ENCODE results near the gene ALDH4A1.

The ALDH4A1 gene

DNA sequence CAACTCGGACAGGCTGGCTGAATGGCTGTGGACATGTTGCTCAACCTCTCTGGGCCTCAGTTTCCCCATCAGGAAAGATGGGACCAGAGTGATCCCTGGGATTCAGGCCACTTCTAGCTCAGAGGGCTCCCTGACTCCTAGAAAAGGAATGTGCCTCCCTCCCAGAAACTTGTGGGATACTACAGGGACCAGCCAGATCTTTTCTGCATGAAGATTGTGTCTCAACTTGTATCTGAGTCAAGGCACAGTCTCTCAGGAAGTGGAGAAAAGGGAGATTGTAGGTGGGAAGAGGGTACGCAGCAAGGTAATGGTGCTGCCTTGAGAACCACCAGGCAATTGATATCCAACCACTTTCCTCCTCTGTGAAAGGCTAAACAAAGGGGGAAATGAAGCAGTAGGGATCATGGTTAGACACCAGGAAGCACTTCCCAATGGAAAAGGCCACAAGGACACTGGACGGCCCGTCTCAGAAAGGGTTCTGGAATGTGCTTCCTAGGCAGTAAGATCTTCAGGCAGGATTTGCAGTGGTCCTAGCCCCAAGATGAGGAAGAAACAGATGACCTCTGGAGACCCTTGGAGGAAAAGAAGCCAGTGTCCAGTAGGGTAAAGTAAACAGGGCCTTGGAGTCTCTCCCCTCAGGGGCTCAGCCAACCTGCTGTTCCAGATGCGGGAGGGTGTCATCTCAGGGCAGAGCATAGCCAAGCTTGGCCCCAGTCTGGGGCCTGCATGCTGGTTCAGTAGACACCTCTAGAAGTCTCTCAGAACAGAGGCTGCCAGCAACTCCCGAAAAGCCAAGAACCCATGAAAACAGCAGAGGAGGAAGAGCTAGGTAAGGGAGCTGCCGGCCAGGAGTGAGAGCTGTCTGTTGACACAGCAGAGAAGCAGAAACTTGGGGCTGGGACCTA, 37.3 kb upstream of the ALDH4A1 start:
- DNase-seq (ENCODE audit: low spot score), result no peak

DNA sequence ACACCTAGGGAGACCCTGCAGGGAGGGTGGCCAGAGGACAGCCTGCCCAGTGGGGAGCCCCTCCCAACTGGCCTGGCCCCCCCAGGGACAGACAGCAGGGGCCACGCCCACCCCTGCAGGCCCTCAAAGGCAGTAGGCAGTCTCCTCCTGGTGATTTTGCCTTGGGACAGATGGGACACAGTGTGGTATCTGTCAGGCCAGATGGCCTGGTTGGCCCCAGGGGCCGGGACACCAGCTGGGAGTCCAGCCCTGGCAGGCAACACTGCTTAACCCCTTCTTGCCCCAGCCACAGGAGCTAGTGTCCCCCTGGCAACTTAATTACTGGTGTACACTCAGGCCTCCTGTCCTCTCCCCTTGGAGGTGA, 36.3 kb upstream of the ALDH4A1 start:
- DNase-seq (ENCODE audit: low spot score), result peak; percentile 66

DNA sequence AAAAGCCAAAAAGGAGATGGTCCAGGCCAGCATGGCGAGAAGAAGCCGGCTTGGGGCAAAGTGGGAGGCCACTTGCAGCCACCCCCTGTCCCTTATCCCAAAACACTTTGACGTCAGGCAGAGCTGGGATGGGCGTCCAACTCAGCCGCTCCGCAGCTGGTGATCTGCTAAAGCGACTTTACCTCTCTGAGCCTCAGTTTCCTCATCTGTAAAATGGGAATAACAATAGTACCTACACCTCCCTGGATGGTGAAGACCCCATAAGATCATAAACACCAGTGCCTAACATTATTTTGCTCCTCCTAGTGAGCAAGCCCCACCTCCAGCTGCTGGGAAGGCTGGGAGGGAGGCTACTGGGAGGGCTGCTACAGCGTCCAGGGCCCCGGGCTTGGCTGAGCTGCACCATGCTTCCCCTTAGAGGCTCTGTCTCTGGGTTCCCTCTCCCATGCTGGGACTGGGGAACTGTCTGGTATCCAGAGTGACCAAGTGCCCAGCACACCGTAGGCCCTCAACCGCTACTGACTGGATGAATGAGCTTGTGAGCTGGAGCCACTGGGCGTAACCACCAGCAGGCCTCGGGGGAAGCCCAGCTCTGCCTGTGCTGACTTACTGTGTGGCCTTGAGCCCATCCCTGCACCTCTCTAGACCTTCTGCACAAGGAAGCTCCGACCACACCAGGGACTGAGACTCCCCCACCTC, 35.8 kb upstream of the ALDH4A1 start:
- no peak for DNase-seq (ENCODE audit: low spot score)

DNA sequence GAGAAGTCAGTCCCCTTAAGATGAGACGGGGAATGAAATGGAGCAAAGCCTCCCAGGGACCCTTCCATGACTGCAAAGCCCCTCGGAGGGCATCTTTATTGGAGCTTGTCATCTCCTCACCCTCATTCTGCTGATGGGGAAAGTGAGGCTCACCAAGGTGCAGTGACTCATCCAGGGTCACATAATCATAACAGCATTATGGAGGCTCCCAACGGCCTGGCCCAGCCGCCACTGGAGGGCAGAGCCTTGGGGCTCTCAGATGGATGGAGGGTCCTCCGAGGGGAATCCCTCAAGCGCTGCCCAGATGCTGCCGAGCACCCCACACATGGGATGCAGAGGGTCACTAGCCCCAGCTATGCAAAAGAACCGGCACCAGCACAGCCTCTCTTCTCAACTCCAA, 35.2 kb upstream of the ALDH4A1 start:
- DNase-seq (ENCODE audit: low spot score), result no peak

DNA sequence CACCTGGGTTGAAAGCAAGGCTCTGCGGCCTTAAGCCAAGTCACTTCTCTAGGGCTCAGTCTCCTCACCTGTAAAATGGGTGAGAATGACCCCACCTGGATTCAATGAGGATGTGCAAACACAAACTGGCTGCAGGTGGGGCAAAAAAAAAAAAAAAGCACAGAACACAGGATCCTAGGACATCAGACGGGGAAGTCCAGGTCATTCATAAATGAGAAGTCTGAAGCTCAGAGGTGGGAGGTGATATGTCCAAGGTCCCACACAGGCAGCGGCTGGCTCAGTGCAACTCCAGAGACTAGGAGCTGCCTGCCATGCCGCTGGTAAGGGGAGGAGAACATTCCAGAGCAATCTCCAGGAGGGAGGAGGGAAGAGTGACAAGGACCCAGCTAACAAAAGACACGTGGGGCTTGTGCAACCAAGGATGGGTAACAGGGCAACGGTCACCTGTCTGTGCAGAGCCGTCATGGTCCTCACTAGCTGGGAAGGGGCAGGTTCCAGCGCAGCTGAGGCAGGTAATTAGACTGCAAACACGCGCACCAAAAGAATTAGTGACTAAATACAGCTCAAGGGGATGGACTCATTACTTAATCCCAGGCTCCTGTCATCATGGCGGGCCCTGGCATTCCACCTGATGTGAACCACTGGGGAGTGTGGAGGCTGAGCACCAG, 34.6 kb upstream of the ALDH4A1 start:
- no peak for DNase-seq (ENCODE audit: low spot score)

DNA sequence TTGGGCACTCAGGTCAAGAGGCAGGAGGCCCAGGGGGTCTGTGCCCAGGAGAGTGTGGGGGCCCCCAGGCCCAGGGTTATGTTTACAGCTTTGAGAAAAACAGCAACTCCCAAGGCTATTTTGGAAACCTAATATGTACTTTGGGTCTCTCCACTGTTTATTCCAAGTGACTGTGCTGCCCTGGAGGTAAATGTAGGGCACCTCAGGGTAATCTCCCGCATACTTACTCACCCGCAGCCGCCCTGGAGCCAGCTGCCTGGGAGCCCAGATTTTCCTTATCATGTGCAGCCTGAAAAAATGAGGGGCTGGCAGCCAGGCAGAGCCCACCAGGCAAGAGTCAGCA, 34.1 kb upstream of the ALDH4A1 start:
- no peak for DNase-seq (ENCODE audit: low spot score)

DNA sequence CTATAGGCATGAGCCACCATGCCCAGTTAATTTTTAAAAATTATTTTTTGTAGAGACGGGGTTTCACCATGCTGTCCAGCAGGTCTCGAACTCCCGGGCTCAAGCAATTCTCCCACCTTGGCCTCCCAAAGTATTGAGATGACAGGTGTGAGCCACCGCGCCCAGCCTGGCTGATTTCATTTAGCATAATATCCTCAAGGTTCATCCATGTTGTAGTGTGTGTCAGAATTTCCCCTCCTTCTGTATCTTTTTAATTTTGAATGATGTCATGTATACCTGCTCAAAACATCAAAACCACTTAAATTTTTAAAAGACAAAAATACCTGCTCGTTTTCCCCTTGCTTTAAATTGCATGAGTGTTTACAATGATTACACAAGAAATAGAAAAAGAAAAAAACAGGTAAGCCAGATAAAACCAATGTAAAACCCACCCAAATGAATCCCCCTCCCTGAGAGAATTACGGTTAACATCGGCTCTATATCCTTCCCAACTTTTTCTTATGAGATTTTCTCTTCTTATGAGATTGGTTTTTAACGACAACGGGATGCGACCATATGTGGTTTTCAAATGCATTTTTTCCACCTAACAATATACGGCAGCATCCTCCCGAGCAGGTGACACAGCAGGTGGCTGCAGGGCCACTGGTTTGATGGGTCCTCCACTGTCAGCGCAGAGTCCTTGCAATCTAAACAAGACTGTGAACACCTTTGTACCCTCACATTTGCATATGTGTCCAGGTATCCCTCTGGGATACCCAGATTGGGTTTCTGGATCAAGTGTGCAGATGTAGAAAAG, 32.0 kb upstream of the ALDH4A1 start:
- DNase-seq (ENCODE audit: low spot score), result no peak

DNA sequence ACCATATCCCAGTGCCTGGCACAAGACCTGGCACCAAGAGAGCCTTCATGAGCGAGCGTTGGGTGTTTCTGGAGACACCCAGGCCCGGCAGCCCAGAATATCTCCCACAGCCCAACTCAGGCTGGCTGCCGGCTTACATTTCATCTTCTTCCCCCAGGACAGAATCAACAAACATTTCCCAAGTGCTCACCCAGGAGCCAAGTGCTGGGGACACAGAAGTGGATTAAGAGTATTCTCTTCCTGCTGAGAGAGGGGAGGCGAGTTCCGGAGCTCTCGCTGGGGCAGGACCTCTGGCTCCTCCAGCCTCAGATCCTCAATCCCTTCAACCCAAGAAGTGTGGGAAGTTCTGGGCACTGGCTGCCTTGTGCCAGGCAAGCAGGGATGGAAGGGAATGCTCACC, 30.5 kb upstream of the ALDH4A1 start:
- no peak for DNase-seq (ENCODE audit: low spot score)

DNA sequence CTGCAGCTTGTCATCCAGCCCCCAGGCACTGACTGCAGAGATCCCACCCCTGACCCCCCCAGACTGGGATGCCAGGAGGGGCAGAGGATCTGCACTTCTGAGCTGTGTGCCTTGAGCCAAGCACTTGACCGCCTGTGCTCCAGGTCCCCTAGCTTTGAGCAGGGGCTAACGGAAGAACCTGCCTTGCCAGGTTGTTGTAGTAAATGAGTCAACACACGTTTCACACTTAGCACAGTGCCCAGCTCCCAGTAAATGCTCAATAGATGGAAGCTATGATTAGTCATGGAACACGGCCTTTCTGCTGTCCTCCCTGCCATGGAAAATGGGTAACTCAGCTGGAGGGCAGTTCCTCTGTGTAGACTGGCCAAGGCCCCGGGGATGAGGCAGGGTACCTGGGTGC, 30.0 kb upstream of the ALDH4A1 start:
- no peak for DNase-seq (ENCODE audit: low spot score)

DNA sequence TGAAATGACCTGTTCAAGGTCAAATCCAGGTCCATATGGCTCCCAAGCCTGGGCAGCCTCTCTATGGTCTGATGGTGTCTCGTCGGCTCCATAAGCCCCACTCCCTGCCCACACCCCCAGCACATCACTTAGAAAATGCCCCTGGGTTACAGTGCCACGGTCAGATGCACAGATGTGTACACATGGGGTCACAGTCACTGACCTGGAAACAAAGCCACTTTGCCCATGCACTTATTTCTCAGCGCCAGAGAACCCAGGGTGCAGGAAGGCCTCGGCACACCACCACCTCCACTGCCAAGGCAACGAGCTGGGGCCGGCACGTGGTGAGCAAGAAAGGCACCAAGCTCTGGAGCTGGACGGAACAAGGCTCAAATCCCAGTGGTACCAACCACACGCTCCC, 29.4 kb upstream of the ALDH4A1 start:
- DNase-seq (ENCODE audit: low spot score), result no peak

DNA sequence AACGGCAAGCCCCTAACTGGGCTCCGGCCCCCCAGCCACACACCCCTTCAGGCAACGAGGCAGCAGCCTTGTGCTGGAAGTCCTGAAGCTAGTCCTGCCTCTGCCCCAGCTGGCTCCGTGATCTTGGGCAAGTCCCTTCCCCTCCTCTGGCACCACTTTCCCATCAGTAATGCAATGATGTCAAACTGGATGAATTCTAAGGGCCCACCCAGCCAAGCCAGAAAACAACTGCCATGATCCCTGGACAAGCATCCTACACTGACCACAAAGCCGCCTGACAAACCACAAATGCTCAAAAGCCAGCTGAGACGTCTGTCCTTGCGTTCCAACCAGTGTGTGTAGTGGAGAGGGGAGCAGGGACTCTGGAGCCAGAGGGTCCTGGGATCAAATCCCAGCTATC, 27.3 kb upstream of the ALDH4A1 start:
- no peak for DNase-seq (ENCODE audit: low spot score)

DNA sequence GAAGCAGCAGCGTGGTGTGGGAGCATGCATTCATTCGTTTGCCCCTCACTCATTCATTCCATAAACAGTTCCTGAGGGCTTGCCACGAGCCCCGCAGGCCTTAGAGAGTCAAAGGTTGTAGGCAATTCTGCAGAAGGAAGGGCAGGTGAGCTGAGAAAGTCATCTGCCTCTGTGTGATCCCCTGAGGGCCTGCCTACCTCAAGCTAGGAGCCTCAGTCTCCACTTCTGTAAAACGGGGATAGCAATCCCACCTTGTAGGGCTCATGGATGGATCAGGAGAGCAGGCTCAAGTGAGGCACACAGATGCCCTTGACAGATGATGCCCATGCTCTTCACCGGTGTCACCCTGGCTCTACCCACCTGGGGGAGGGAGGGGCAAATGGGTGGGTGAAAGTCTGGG, 26.6 kb upstream of the ALDH4A1 start:
- DNase-seq (ENCODE audit: low spot score), result no peak

DNA sequence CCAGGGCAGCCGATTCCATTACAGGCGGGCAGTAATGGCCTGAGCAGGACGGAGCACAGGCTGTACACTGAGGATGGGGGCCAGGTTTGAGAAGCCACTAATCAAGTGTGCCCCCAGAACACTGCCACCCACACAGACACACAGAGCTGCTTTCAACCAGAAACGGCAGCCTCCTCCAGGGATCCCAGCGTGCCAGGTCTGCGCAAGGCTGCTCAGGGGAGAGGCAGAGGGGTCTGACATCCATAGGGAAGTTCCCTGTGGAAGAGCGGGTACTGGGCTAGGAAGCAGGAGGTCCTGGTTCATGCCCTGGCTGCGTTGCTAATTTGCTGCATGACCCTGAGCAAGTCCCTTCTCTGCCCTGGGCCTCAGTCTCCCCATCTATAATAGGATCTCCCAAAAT, 26.1 kb upstream of the ALDH4A1 start:
- no peak for DNase-seq (ENCODE audit: low spot score)

DNA sequence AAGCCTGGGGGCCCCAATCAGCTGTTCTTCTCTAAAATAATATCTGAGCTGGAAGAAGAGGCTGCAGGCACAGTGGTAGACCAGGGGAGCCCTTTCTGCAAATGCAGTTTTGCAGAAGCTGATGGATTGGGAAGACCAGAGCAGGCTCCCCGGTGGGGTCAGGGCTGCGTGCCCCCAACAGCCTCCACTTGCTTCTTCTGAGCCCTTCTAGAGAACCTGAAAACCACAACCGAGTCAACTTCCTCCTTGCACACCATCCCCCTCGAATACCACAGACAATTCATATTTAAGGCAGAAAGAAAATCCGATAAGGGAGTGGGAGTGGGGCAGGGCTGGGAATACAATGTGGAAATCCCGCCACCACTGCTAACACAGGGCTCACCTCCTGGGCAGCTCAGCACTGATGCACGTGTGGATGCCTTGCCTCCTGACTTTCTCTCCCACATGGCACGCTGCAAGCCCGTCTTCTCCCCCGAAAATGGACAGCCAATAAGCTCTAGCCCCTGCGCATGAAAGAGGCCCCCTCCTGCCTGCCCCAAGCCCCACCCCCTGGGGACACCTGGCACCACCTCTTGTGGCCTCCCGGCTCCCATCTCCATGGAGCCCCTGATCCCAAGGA, 25.4 kb upstream of the ALDH4A1 start:
- no peak for DNase-seq (ENCODE audit: low spot score)

DNA sequence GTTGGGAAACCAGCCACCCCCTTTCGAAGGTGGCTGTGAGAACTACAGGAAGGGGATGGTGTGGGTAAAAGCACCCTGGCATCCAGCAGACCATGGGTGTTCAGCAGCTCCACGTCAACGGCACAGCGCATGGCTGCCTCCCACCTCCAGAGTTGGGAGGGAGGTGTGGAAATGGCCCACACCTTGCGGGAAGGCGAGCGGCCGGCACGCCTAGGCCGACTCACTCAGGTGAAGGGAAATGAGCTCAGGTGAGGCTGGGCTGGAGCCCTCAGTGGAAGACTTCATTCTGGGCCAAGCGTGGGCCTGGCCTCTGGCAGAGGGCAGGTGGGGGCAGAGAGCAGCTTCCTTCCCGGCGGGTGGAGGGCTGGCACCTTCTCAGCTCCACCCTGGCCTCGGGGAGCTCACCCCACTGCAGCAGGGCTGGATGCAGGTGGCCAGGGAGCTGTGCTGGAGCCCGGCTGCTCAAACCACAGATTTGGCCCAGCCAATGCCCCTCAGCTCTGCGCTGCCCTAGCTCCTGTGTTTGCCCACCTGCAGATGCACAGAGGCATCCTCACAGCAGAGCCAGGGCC, 24.8 kb upstream of the ALDH4A1 start:
- no peak for DNase-seq (ENCODE audit: low spot score)

DNA sequence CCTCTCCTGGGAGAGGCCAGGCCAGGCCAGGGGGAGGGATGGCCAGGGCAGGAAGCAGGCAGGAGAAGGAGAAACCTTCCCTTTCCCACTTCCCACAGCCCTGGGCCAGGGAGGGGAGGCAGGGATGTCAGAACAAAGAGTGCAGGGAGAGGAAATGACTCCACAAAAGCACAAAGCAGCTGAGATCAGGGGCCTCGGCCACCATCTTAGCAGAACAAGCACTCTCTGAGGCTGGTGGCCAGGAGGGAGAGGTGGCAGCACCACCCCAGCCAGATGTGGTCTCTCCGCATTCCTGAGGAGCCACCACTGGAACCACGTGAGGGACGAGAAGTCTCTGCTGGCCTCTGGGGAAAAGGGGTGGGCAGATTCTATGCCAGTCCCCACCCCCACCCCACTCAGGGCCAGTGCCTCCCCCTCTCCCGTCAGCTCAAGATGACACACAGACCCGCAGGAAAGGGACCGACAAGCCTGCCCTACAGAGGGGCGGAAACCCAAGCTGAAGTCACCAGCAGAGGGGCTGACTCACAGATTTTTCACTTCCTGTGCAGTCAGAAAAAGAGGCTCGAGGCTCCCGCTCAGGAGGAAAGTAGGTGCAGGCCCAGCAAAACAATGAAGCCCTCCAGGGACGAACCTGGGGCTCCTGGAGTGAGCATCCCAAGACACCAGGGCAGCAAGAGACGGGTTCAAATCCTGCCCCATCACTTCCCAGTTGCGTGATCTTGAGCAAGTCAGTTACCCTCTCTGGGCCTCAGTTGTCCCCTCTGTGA, 24.1 kb upstream of the ALDH4A1 start:
- DNase-seq (ENCODE audit: low spot score), result no peak

DNA sequence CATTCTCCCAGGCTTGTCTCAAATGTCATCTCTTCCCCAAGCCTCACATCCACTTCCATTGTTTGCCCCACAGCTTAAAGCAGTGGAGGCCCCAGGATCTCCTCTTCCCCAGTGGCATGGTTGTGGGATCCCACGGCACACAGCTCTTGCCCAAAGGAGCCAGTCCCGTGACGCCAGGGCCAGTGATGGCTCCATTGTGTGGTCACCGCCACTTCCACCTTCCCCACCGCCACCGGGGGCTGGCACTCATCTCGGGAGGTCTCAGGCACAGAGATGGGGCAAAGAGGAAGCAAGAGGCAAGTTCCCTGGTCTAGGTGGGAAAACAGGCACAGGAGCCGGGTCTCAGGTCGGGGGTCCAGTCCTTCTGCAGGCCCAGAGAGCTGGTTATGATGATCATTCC, 22.9 kb upstream of the ALDH4A1 start:
- no peak for DNase-seq (ENCODE audit: low spot score)

DNA sequence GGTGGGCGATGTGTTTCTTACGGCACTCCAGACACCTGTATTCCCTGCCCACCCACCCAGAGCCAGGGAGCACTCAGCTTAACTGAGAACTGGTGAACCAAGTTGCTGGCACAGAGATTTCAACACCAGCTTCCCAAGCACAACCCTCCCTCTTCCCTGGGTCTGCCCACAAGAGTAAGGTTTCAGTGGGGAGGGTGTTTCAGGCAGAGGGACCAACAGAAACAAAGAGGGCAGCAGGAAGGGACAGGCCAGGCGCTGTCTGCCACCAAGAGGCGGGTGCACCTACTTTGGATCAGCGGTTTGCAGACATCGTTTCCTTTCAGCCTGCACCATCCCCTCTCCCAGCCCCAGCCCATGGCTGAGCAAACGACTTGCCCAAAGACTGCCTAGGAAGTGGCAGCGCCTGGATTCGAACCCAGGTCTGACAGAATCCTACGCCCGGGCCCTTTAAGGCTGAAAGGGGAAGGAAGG, 21.9 kb upstream of the ALDH4A1 start:
- DNase-seq (ENCODE audit: low spot score), result no peak

DNA sequence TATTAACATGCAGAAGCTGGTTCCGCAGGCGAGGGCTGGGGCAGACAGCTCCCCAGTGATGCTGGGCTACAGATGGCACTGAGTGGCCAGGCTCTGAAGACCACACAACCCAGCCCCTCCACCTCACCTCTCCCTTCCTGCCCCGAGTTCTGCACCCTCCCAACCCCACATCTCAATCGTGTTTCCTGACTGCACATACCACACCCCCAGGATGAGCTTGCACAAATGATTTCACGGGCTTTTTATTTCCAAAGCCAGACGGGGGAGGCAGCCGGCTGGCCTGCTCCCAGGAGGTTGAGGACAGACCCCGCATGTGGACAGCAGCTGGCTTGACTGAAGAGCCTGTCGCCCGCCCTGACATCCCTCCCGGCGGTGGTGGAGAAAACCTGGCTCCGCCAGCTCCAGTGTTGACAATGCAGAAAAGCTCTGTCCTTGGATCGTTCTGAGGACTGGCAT, 21.4 kb upstream of the ALDH4A1 start:
- DNase-seq (ENCODE audit: low spot score), result no peak

Measured in D341Med (cell line).